GM18502 (cell line): ENCODE results near the gene GRK5.

Experiments
- ATAC-seq: cut with Tn5 transposase; IDR thresholded peaks from one replicate; pipeline ENCODE4 v1.9.1; 2021; ENCODE audit warnings: mild to moderate bottlenecking; ENCODE audit not compliant: unreplicated experiment, poor library complexity

Gene GRK5

DNA sequence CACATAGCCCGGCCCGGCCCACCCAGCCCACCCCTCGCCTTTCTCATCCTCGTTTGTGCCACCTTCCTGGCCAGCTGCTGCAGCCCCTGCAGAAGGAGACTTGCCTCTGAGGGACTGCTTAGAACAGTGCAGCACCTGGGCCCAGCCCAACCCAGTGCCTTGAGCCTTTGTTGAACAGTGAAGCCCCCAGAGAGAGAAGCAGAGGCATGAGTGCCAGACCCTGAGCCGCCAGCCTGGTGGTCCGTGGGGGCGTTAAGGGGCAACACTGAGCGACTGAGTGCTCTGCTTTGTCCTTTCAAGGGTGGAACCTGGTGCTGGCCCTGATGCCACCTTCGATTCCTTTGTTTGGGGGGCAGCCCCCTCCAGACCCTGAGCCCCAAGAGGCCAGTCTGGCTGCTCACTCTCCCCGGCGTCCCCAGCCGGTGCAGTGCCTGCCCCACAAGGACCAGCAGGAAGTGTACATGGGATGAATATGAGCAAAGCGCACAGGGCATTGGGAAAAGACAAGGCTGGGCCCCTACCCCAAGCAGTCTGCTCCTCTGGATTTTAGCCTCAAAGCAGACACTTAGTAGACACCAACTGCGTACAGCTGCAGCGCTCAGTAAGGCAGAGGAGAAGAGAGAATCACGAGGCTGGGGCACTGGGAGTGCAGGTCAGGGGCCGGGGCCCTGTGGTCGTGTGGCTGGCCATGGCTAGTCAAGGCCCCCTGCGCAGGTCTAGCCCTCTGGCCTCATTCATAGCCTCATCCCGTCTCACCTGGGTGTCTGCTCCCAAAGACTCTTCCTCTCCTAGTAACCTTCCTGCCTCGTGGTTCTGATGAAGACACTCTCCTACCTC lies 239.3 kb downstream of the GRK5 start:
- no peak for ATAC-seq

DNA sequence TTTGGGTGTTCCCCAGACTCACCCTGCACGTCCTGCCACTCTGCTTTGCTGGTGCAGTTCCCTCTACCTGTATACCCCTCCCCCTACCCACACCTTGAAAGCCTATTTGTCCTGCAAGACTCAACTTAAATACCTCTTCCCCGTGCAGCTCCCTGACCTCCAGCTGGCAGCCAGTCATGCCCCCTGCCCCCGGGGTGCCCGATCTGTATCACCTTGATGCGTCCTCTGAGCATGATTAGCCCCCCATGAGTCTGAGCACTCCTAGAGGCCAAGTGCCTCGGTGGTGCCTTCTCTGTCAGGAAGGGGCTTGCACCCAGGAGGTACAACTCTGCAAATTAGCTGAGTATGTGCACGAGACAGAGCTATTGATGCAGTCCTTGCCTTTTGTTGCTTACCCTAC lies 240.1 kb downstream of the GRK5 start:
- no peak for ATAC-seq

DNA sequence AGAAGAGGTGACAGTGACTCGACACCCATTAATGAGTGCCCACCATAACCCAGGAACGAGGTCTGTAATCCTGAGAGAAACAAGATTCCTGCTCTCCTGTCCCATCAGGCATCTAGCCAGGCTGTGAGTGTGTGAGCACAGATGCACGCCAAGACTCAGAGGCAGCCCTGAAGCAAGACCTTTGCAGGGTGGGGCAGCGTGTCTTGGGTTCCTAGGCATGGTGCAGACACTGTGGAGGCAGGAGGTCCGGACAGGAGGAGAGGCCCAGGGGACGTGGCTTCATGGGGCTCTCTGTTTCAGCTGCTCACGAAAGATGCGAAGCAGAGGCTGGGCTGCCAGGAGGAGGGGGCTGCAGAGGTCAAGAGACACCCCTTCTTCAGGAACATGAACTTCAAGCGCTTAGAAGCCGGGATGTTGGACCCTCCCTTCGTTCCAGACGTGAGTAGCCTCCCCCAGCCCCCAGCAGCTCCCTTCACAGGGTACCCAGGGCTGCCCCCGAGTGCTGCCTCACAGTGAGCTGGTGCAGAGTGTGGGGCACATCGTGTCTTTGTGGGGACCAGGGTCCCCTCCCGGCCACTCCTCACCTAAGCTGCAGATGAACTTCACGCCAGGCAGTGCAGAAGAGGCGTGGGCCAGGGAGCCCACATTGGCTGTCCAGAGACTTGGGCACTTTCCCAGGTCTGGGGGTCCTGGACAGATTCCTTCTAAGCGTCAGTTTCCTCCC lies 240.6 kb downstream of the GRK5 start:
- ATAC-seq: no peak

DNA sequence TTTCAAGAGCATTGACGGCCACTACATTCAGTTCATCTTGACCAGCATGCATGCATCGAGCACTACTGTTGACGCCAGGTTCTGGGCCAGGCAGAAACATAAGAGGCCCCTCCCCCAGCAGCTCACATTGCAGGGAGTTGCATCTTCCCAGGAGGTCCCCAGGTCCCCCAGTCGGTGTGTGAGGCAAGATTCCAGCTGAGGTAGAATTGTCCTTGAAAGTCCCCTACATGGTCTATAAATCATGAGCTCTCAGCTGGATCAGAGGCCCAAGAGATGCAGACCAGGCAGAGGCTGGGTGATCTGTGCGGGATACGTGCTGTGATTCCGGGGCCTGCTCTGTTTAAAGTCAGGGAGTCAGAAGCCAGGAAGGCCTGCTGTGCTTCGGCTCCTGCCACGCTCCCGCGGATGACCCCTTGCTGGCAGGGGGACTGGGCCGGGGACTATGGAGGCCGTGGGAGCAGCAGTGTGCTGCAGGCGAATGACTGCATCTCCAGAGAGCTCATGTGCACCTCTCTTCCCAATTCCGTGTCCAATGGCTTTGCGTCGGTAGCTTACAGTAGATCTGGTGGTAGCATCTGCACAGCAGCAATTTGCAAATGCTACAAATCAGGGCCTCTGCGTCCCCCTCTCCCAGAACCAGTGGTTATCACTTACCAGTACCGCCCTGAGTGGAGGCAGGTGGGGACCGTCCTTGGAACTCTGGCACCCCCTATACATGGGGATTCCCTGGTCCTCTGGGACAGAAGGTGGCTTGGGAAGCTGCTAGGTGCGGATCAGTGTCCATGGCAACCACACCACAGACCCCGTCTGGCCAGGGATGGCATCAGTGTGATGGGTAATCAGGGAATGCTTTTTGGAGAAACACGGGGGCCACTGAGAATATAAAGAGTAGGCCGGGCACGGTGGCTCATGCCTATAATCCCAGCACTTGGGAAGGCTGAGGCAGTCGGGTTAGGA lies 241.5 kb downstream of the GRK5 start:
- no peak for ATAC-seq

DNA sequence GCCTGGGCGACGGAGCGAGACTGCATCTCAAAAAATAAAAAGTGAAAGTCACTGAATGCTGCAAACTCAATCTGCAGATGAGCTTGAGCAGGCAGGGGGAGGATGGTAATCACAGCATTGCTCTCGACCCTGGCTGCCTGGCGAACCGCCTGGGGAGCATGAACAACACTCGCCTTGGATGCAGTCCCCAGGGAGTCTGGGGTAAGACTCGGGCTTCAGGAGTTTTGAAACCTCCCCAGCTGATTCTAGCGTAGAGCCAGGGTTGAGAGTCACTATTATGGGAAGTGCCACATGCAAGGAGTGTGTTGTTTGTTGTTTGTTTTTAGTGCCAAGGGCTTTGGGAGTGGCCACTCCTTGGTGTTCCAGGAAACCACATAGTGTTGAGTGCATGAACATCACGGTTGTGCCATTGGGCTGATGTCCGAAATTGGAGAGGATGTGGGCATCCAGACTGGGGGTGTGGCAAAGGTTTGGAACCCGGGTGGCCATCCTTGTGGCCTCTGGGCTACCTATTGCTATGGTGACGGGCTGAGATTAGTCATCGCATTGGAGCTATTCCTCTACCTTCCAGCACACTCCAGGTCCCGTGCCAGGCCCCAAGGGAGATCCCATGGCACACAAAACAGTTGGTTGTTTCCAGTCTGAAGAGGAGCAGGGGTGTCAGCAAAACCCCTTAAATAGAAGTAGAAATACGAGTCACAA lies 242.5 kb downstream of the GRK5 start:
- no peak for ATAC-seq

DNA sequence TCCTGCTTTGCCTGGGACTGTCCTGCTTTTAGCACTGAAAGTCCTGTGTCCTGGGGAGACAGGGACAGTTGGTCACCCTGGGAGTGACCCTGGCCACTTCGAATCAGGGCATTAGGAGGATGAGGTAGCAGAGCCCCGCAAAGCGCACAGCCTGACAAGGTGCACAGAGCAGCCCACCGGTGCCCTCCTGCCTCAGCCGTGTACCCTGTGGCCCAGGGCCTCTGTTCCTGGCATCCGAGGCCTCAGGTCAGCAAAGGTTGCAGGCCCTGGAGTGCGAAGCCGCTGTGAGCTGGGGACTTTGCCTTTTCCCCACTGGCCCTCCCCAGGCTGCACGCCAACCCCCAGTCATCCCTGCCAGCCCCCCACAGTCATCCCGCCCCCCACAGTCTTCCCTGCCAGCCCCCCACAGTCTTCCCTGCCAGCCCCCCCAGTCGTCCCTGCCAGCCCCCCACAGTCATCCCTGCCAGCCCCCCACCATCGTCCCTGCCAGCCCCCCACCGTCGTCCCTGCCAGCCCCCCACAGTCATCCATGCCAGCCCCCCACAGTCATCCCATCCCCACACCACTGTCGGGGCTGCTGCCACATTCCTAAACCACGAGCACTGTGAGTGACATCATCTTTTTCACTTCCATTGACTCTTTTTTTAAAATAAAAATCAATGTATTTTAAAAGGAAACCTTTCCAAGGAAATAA lies 243.4 kb downstream of the GRK5 start:
- ATAC-seq: no peak

DNA sequence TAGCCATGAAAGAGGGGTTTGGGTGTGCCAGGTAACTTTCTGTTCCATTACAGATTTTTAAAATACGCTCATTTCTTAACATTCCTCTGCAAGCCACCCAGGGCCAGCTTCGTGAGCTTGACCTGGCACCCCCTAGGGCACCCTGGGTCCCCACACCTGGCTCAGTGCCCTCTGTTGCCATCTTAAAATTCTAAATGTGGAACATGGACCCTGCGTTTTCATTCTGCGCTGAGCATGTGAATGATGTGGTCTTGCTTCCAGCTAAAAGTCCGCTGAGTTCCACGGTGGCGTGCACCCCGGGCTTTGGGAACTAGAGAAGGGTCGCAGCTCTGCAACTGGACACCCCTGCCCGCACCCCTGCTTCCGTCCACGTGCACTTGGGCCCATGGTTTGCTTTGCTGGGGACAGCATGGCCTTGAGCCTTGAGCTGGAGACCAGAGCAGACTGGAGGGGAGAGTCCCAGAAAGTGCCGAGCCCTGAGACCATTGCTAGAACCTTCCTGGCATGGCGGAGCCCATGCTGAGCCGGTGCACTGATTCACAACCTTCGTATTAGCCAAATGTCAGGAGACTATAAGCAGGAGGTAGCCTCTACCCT lies 244.0 kb downstream of the GRK5 start:
- ATAC-seq: no peak

DNA sequence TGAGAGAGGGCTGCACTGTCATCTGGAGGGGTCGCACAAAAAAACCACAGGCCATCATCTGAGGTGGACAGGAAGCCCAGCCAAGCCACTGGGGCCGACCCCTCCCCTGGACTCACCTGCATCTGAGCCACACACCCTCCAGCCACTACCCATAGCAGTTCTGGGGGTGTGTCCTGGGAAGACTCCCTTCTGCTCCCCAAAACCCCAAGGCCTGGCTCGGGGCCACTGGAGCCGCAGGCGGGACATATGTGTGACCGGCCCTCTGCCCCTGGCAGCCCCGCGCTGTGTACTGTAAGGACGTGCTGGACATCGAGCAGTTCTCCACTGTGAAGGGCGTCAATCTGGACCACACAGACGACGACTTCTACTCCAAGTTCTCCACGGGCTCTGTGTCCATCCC lies 245.0 kb downstream of the GRK5 start:
- no peak for ATAC-seq

DNA sequence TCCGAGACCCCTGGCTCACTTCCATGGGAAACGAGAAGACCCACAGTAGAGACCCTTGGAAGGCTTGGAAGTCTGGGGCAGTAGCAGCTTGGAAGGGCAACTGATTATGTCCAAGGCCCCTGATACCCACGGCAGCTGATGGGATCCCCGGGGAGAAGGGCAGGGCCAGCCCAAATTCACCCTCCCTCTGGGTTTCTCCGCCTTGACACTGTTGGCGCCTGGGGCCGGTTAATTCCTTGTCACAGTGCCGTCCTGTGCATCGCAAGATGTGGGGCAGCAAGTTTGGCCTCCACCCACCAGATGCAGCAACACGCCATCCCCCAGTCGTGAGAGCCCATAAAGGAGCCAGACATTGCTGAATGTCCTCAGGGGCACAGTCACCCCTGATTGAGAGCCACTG lies 245.9 kb downstream of the GRK5 start:
- ATAC-seq: no peak

DNA sequence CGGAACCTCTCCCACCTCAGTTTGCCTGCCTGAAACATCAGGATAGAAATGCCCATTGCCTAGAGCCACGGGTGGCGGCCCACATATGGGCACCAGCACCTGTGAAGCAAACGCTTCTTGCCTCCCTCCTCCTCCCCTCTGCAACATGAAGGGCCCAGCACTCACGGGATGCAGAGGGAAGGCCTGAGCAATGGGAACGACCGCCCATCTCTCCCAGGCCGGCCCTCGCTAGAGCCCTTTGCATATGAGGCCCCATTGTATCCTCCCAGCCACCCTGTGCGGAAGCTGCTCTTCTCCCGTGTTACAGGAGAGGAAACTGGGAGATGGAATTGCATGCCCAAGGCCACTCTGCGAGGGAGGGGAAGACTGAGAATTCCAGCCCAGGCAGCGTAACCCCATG lies 246.9 kb downstream of the GRK5 start:
- ATAC-seq: no peak

DNA sequence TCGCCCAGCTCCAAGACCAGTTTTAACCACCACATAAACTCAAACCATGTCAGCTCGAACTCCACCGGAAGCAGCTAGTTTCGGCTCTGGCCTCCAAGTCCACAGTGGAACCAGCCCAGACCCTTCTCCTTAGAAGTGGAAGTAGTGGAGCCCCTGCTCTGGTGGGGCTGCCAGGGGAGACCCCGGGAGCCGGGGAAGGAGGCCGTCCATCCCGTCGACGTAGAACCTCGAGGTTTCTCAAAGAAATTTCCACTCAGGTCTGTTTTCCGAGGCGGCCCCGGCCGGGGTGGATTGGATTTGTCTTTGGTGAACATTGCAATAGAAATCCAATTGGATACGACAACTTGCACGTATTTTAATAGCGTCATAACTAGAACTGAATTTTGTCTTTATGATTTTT lies 247.6 kb downstream of the GRK5 start:
- no peak for ATAC-seq

DNA sequence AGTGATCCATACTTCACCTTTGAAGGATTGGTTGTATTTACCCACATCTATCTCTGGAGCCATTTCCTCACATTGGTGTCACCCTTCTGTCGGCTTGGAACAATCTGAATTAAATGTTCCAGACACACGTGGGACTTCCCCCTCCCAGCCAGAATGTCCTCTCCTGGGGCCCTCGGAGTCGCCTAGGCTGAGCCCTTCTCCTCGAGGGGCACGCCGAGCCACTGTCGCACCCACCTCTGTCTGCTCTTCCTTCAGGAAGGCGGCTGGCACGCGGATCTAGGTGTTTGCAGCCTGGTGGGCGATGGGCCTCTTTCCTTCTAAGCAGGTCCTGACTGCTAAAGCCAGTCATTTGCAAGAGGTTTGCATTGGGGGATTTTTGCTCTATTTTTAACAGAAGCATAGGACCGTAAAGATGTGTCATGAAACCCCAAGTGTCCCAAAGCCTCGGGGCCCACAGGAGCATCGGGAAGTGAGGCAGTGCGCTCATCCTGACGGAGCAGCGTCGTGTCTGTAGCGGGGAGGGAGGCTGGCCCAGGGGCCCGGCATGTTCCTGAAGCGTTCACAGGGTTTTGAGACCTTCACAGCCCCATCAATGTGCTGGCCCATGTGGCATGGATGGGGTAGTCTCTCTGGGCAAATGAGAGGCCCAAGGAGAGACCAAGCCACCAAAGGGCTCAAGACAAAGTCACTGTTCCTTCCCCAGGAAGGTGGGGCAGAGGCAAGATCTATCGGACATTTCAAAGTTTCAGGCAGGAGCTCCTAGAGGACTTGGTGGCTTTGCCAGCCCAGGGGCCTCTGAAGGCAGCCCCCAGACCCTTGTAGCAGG lies 248.5 kb downstream of the GRK5 start:
- peak; percentile 39 for ATAC-seq

DNA sequence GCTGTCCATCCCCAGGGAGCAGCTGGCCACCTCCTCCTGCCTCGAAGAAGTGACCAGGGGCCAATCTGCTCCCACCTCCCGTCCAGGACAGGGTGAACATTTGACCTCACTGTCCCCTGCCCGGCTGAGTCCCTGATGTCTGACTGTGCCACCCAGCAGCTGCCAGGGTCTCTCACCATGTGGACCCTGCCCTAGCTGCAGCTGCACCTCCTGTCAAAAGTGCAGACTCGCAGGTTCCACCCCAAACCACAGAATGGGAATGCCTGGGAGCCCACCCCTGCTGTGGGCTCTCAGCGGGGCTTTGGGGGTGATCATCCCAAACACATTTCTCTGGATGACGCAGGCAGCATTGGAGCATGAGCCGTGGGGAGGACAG lies 249.1 kb downstream of the GRK5 start:
- no peak for ATAC-seq

DNA sequence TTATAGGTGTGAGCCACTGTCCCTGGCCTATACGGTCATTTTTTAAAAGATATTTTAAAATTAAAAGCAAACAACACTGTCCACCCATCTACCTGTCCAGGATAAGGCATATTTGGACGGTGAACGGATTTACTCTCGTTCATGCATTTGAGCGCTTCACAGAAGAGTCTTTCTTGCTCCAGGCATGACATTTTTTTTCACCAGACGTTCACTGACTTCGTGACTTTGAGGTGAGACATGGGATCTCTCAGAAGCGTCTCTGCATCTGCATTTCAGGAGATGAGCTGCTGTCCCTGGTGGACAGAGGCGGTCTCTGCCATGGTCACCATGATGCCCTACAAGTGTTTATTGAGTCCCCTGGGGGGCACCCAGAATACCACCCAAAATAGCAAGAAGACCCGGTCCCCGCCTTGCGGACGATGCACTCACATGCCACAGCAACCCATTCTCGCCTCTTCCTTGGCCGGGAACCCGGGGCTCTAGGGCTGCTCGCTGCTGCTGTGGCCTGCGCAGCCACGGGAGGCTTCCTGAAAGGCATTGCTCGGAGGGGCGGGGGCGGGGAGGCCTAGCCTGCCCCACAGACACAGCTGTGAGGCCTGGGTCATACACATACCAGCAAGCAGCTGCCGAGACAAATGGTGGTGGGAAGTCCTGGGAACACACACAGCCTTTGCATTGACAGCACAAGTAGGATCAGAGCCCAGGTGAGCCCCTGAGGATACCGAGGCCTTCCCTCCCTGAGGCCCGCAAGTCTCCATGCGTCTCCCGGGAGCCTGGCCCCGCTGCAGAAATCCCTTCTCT lies 250.8 kb downstream of the GRK5 start:
- no peak for ATAC-seq

DNA sequence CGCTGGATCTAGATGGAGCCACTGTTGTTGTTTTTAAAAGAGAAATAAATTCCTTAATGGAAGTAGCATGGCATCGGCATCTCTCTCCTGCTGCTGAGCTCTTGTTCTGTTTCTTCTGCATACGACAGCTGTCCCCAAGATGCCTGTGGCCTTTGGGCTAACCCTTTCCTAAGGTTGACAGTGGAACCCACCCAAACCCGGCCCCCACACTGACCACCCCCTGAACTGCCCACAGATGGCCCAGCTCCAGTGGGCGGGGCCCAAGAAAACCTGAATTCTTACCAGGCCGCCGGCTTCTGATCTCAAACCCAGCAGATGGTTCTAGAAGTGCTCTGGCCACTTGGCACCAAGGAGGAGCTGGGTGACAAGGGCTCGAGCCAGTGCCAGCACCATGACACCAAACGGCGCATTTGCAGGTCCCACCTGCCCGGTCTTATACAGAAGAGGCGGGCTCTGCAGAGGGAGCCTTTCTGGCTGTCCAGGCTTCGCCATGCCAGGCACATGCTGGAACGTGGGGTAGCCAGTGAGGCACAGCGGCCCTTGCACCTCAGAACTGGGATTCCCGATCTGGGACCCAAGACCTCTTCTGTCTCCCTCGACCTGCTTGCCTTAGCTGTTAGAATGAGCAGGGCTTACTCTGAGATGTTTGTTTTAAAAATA lies 252.4 kb downstream of the GRK5 start:
- no peak for ATAC-seq

DNA sequence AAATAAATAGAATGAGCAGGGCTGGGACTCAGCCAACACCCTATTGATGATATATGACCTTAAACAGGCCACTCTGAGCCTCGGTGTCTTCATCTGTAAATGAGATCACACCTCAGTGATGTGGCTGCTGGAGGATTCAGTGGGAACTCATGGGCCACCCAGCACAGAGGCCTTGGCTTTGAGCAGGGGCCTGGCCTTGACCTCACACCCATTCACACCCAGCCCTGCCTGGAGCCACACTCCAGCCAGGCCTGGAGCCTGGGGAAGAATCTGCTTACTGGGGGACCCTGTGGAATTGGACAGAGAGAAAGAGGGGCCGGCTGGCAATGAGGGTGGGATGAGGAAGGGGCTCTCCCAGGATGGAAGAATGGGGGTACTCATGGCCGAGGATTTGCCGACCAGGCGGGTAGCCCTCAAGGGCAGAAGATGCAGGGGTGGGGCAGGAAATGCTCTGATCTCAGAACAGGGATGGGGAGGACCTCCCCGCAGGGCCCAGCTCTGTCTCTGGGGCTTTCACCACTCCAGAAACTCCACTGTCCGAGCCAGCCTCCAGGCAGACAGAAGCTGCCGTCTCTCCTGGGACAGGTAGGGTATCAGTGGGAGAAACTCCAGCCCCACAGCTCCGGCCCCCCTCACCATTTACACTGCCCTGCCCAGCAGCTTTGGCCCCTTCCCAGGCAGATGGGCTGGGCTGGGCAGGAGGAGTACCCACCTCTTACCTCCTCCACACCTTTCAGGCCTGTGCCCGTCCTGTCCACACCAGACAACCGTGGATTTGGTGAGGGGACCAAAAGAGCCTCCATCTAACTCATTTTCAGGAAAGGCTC lies 253.2 kb downstream of the GRK5 start:
- ATAC-seq: no peak
